IPS-18a (cell line): ENCODE results near the gene RHCG.

Experiments used
- H3K27ac ChIP-seq: one replicate; pipeline ENCODE4 v1.5.1; 2013; ENCODE audit warnings: low read length
- H3K27me3 ChIP-seq: one replicate; pipeline ENCODE4 v1.6.1; 2013; ENCODE audit warnings: mild to moderate bottlenecking, low read length; ENCODE audit not compliant: control insufficient read depth, insufficient read depth
- H3K36me3 ChIP-seq: one replicate; pipeline ENCODE4 v1.6.1; 2013; ENCODE audit warnings: low read depth, low read length; ENCODE audit not compliant: control insufficient read depth
- H3K4me1 ChIP-seq: one replicate; pipeline ENCODE4 v1.6.1; 2013; ENCODE audit warnings: low read depth, low read length; ENCODE audit not compliant: control insufficient read depth
- H3K4me3 ChIP-seq: one replicate; pipeline ENCODE4 v1.5.1; 2013; ENCODE audit warnings: low read length
- H3K9ac ChIP-seq: one replicate; pipeline ENCODE4 v1.6.1; 2013; ENCODE audit warnings: mild to moderate bottlenecking, low read length, moderate library complexity
- H3K9me3 ChIP-seq: one replicate; pipeline ENCODE4 v1.6.1; 2013; ENCODE audit warnings: low read depth, low read length; ENCODE audit not compliant: control insufficient read depth

The RHCG gene

DNA sequence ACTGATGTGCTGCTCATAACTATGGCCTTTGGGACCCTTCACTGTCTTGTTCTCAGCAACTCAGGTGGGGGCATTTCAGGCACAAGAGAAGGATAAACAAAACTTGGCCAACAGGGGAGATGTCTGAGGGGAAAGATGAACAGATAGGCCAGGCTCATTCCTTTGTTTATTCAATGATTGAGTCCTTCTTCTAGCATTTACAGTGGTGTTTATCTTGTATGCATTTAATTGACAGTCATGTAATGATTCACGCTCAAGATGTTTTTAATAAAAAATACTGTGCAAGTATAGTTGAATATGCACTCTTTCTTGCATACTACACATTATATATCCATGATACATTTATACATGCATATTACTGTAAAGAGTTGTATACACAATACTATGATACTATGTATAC is 44.5 kb downstream of the RHCG start:
- no peak overlapping the region for H3K4me3 ChIP-seq
- peaks cover 7% of the 10 kb centered on the region for H3K4me1 ChIP-seq
- no peak overlapping the region for H3K27ac ChIP-seq
- no peaks in the 10 kb centered on the region for H3K36me3 ChIP-seq
- peaks cover 30% of the 10 kb centered on the region for H3K27me3 ChIP-seq
- H3K9ac ChIP-seq = no peak overlapping the region
- H3K9me3 ChIP-seq = no peaks in the 10 kb centered on the region

DNA sequence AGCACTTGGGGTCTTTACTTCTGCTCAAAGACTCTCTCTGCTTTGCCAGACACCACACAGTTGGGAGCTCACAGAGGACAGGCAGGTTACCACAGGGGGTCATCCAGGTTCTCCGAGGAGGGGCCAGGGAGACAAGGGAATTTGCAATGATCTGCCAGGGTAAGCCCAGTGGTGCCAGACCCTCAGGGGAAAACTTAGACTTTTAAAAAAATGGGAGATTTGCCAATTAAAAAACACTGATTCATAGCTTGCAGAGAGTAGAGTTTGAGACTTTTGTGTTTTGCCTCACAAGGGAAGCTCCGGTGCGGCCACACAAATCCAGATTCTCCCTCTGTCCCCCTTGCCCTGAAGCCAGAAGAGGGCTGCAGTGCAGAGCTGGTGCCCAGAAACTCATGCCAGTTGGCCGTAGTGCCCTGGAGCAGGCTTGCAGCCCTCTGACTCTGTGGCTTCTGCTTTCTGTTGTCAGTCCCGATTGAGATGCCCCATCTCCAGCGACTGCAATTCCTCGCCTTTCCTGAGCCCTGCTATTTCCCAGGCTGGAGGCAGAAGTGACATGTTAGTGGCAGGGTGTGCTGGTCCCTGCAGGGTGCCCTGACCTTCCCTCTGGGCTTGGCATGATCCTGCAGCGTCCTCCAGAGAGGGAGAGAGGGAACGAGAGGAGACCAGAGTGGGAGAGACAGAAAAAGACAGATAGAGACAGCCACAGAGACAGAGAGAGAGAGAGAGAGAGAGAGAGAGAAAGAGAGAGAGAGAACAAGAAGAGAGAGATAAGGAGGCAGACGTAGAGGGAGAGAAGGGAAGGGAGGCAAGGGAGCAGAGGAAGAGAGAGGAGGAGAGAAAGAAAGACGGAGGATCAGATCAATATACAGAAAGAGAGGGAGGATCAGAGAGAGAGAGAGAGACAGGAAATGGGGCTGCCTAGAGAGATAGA is 46.0 kb downstream of the RHCG start:
- H3K9me3 ChIP-seq = no peaks in the 10 kb centered on the region
- H3K36me3 ChIP-seq = no peaks in the 10 kb centered on the region
- no peak overlapping the region for H3K27ac ChIP-seq
- H3K4me3 ChIP-seq = no peak overlapping the region
- peaks cover 8% of the 10 kb centered on the region for H3K4me1 ChIP-seq
- no peak overlapping the region for H3K9ac ChIP-seq
- peaks cover 40% of the 10 kb centered on the region for H3K27me3 ChIP-seq

DNA sequence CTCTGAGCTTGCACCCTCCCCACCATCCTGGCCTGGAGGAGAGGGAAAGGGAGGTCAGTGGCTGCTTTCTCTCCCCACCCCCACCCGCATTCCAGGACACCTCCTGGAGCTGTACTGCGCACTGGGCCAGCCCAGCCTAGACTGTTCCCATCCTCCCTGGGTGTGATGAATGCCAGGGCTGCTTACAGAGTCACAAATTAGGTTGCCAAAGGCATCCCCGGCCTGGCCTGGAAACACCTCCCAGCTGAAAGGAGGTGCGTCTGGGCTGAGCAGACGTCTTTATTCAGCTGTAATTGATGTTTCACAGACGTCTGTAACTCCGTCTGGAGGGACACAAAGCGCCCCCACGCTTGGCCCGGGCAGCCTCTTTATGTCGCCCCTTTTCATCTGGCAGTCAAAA is 47.6 kb downstream of the RHCG start:
- H3K4me1 ChIP-seq = peaks cover 24% of the 10 kb centered on the region
- H3K36me3 ChIP-seq = no peaks in the 10 kb centered on the region
- no peak overlapping the region for H3K9ac ChIP-seq
- peaks cover 33% of the 10 kb centered on the region for H3K27me3 ChIP-seq
- H3K9me3 ChIP-seq = no peaks in the 10 kb centered on the region
- no peak overlapping the region for H3K4me3 ChIP-seq
- H3K27ac ChIP-seq = no peak overlapping the region

DNA sequence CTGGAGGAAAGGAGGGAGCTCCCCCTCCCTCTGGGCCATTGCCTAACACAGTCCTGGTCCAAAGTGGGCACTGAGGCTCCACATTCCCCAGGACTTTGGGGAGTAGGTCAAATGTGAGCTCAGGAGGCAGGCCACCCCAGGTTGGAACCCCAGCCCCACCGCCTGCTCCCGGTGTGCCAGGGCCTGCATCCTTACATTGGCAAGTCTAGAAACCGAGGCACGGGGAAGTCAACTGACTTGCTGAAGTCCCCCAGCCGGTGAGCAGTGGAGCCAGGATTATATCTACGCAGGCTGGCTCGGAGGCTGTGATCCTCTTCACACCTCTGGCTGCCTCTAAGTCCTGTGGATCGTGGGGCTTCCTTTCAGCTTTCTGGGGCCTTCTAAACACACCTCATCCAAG is 48.7 kb downstream of the RHCG start:
- H3K9me3 ChIP-seq = no peaks in the 10 kb centered on the region
- peaks cover 34% of the 10 kb centered on the region for H3K27me3 ChIP-seq
- no peak overlapping the region for H3K4me3 ChIP-seq
- H3K27ac ChIP-seq = no peak overlapping the region
- no peak overlapping the region for H3K9ac ChIP-seq
- H3K36me3 ChIP-seq = no peaks in the 10 kb centered on the region
- peaks cover 24% of the 10 kb centered on the region for H3K4me1 ChIP-seq

DNA sequence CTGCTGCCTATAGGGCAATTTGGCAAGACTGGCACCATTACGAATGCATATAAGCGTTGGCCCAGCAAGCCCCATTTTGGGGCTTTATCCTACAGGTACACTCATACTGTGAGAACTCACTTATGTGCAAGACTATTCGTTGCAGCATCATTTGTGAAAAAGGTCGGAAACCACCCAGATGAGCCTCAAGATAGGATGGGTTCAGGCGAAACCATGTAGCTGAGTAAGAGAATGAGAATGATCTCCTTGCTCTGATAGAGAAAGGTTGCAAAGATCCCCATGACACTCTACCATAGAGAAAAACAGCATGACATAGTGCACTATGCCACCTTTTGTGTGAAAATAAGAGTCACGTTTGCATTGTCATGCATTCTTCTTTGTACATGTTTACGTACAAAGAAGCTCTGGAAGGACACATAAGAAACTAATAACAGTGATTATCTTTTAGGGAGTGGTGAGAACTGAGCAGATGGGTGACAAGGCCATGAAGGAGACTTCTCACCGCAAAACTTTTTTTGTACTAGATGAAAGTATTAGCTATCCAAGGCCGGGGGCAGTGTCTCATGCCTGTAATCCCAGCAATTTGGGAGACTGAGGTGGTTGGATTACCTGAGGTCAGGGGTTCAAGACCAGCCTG is 50.0 kb downstream of the RHCG start:
- no peaks in the 10 kb centered on the region for H3K36me3 ChIP-seq
- peaks cover 24% of the 10 kb centered on the region for H3K4me1 ChIP-seq
- no peak overlapping the region for H3K9ac ChIP-seq
- no peak overlapping the region for H3K4me3 ChIP-seq
- no peak overlapping the region for H3K27ac ChIP-seq
- no peaks in the 10 kb centered on the region for H3K9me3 ChIP-seq
- peaks cover 32% of the 10 kb centered on the region for H3K27me3 ChIP-seq

DNA sequence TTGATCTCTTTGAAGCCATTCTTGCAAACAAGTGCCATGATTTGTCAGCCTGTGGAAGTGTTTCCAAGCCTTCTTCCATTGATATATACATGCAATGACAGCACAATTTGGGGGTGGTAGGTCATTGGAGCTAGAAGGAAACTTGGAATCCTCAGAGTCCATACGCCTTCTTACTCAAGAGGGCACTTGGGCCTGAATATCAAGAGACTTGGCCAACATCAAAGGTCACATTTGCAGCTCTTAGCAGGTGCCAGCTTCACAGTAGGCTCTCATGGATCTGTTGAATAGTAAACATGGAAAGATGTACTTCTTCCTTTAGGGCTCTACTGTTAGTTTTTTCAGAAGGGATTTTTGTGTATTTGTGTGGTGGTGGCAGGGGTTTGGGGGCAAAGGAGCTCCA is 50.9 kb downstream of the RHCG start:
- H3K9ac ChIP-seq = no peak overlapping the region
- H3K9me3 ChIP-seq = no peaks in the 10 kb centered on the region
- H3K27me3 ChIP-seq = peaks cover 24% of the 10 kb centered on the region
- peaks cover 24% of the 10 kb centered on the region for H3K4me1 ChIP-seq
- no peaks in the 10 kb centered on the region for H3K36me3 ChIP-seq
- no peak overlapping the region for H3K27ac ChIP-seq
- H3K4me3 ChIP-seq = no peak overlapping the region

DNA sequence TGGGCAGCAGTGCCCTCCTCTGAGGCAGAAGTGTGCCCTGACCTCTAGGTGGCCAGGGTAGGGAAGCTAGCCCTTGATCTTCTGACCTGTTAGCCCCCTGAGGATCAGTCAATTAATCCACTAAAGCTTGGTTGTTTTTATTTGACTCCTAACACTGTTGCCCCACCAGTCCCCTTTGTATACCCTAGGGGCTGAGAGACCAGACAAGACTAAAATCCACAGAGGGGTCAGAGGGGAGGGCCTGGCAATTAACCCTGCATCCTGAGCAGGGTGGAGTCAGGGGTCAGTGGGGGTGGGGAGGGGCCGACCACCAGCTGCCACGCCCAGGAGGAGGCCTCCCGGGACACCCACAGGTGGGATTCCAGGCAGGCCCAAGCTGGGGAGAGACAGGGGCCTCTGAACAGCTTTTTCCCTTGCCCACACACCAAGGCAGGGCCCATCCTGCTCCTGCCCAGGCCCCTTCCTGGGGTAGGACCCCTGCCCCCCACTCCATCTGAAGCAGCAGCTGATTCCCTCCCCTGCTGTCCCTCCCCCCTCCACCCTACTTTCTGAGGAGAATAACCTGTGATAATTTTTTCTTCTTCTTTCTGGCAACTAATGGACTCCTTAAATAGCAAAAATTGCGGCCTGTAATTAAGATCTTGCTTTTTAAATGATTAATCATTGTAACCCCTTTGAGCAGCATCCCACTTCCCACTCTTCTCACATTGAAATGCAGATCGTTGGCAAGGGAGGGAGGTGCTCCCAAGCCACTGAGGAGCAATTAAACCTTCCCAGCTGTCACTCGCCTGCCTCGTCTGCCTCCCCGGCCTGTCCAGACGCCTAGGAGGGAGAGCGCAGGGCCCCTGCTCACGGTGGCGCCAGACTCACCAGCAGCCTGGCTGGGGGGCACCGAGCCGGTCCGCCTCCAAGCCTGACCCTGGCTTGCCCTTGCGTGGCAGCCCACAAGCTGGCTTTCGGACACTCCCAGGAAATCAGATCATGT is 51.9 kb downstream of the RHCG start:
- Histone ChIP-seq H3K9me3 (no peaks in the 10 kb centered on the region), H3K27me3 (peaks cover 22% of the 10 kb centered on the region), H3K9ac (no peak overlapping the region), H3K4me3 (no peak overlapping the region), H3K4me1 (peaks cover 24% of the 10 kb centered on the region), H3K36me3 (no peaks in the 10 kb centered on the region), H3K27ac (no peak overlapping the region)

DNA sequence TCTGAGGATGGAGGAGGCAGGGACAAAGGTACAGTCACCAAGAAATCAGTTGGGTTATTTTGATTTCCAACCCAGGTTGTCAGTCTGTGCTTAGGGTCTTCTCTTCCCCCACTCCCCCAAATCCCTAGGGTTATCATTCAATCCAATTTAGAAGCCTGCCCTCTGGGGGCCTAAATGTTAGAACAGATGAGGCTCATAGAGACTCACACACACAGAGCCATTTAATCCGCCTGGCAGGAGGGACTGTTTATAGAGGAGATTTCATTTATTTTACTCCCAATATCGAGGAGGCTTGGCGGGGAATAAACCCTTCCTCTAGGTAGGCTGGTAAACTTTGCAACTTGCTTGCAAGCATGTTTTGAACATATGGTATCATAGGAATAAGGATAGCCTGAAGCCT is 52.8 kb downstream of the RHCG start:
- Histone ChIP-seq H3K36me3 (no peaks in the 10 kb centered on the region), H3K4me3 (no peak overlapping the region), H3K9me3 (no peaks in the 10 kb centered on the region), H3K27ac (no peak overlapping the region), H3K9ac (no peak overlapping the region), H3K4me1 (peaks cover 20% of the 10 kb centered on the region), H3K27me3 (peaks cover 27% of the 10 kb centered on the region)

DNA sequence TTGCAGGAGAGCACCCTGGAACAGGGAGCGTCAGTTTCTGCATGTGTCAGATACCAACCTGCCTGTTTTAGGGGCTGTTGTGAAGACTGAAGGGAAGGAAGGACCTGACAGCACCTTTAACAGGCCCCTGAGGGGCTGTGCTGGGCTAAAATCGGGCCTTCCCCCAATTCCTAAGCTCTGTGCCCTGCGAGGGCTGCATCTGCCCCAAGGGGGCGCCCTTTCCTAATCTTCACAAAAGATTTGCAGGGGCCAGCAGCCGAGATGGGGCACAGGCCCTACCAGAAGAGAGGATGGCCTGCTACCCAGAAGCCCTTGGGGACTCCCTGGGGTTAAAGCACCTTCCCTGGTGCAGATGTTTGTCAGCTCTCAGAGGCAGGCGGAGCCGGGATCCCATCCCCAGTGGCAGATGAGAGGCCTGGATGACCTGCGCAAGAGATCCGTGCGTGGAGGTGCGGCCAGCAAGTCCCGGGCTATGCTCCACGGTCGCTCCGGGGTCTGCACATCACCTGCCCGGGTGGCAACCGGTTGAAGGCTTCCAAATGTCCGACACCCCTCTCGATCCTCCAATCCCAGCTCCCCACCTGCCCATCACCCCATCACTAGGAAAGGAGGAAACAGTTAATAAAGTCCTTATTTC is 53.6 kb downstream of the RHCG start:
- no peaks in the 10 kb centered on the region for H3K36me3 ChIP-seq
- H3K4me3 ChIP-seq = no peak overlapping the region
- H3K27me3 ChIP-seq = peaks cover 28% of the 10 kb centered on the region
- no peak overlapping the region for H3K9ac ChIP-seq
- peaks cover 17% of the 10 kb centered on the region for H3K4me1 ChIP-seq
- H3K27ac ChIP-seq = no peak overlapping the region
- no peaks in the 10 kb centered on the region for H3K9me3 ChIP-seq

DNA sequence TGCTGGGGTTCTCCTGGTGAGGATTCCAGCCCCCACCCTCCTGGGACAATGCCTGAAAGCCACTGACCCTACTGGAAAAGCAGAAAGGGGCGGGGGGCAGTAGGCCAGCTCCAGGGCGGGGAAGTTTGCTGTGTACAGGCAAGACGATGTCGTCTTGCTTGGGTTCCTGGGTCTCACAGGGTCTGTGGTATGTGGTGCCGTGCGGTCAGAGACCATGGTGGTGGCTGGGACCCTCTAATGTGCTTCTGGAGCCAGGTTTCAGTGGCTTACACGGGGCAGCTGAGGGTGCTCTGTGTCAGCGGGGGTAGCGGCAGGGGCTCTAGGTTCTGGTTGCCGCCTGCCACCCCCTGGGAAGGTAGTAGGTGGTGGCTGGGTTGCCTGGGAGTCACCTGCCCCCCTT is 54.2 kb downstream of the RHCG start:
- no peak overlapping the region for H3K4me3 ChIP-seq
- peaks cover 33% of the 10 kb centered on the region for H3K27me3 ChIP-seq
- H3K4me1 ChIP-seq = peaks cover 17% of the 10 kb centered on the region
- no peak overlapping the region for H3K27ac ChIP-seq
- no peaks in the 10 kb centered on the region for H3K9me3 ChIP-seq
- H3K36me3 ChIP-seq = no peaks in the 10 kb centered on the region
- H3K9ac ChIP-seq = no peak overlapping the region

DNA sequence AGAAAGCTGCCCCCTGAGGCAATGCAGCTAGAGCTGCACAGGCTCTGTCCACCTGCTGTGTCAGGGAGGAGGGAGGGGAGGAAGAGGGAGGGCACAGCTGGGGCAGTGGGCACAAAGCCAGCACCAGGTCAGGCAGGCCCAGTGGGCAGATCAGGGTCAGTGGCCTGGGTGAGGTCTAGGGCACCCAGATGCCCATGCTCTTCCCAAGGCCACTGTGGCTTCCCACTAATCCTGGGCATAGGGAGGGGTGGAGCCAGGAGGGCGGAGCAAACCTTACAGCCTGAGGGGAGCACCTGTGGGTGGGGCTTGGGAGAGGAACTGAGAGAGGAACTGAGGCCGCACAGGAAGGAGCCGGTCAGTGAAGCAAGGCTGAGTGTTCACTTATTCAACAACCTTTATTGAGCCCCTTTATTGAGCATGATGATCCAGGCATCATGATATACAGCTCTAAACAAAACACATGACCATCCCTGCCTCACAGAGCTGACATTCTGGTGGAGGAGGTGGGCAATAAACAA is 55.0 kb downstream of the RHCG start:
- Histone ChIP-seq H3K4me3 (no peak overlapping the region), H3K9ac (no peak overlapping the region), H3K27ac (no peak overlapping the region), H3K4me1 (peaks cover 17% of the 10 kb centered on the region), H3K36me3 (no peaks in the 10 kb centered on the region), H3K9me3 (no peaks in the 10 kb centered on the region), H3K27me3 (peaks cover 34% of the 10 kb centered on the region)
